Activated T-cell treated with anti-CD3 and anti-CD28 coated beads, Interleukin-2, amount 50 U/mL, for 72 hours (primary cell): Measurements from ENCODE around the gene UNC13A. TPM values are rescaled to one million over a fixed set of nuclear protein-coding genes. Genes with fewer than 3 reads are reported as not detected.
A peak's percentile ranks its signal among the peaks of the same experiment; 100 is the strongest.
"Not testable (repeated sequence)": the region's sequence is repeated elsewhere in the genome, so short reads cannot be mapped to it uniquely, and the experiment has no call there.

Experiments
- ATAC-seq, 2 donors: fragments of 150-1000 bp; cut with Tn5 transposase; replicated peaks in 1 of 2; 2 replicates each; pipeline ENCODE4 v1.10.0; 2021; ENCODE audit warnings: moderate library complexity in 2 of 2, mild to moderate bottlenecking in 1 of 2
- DNase-seq, 2 donors: peaks; one replicate each; pipeline ENCODE4 v3.0.0; 2021 to 2022; ENCODE audit warnings: mixed read lengths in 1 of 2
- H3K27ac Mint-ChIP-seq: one replicate; pipeline ENCODE4 v1.8.0; 2022; ENCODE audit warnings: mild to moderate bottlenecking, moderate library complexity, mixed read lengths
- H3K27me3 Mint-ChIP-seq: one replicate; pipeline ENCODE4 v1.8.0; 2022; ENCODE audit warnings: low read depth, mixed read lengths
- H3K36me3 Mint-ChIP-seq, 2 donors: one replicate each; pipeline ENCODE4 v1.8.0; 2022; ENCODE audit warnings: mixed read lengths in 2 of 2, mild to moderate bottlenecking in 1 of 2; ENCODE audit not compliant: insufficient read depth in 2 of 2
- H3K4me1 Mint-ChIP-seq: one replicate; pipeline ENCODE4 v1.8.0; 2022; ENCODE audit warnings: low read depth, mixed read lengths
- H3K4me3 Mint-ChIP-seq, 2 donors: one replicate each; pipeline ENCODE4 v1.8.0; 2022; ENCODE audit warnings: mild to moderate bottlenecking in 2 of 2, mixed read lengths in 2 of 2, moderate library complexity in 2 of 2
- H3K9me3 Mint-ChIP-seq, 2 donors: one replicate each; pipeline ENCODE4 v1.8.0; 2022; ENCODE audit warnings: mixed read lengths in 2 of 2
- total RNA-seq, 2 donors: library from RNA; stranded (reverse); gene quantifications; one replicate each; pipeline ENCODE4 v1.2.3, GENCODE V29; 2022

The UNC13A gene
- total RNA-seq, 2 donors from 2014 or later: 0.31 to 0.32 TPM

- DNase-seq, H3K27ac Mint-ChIP-seq, H3K9me3 Mint-ChIP-seq, H3K36me3 Mint-ChIP-seq, H3K4me3 Mint-ChIP-seq, H3K4me1 Mint-ChIP-seq, ATAC-seq: not testable (repeated sequence)
- H3K27me3 Mint-ChIP-seq: peaks cover 23% of the 10 kb centered on the region
Observed at GRCh38 chr19:17598063-17598462, 90.1 kb downstream of the UNC13A start.

GRCh38 chr19:17594296-17594695, 93.9 kb downstream of the UNC13A start:
- not testable (repeated sequence) for H3K36me3 Mint-ChIP-seq, DNase-seq, H3K4me3 Mint-ChIP-seq, H3K9me3 Mint-ChIP-seq, H3K27ac Mint-ChIP-seq, ATAC-seq, H3K4me1 Mint-ChIP-seq
- peaks cover 12% of the 10 kb centered on the region for H3K27me3 Mint-ChIP-seq

GRCh38 chr19:17590866-17591265, 97.3 kb downstream of the UNC13A start:
- no peaks in the 10 kb centered on the region for H3K36me3 Mint-ChIP-seq
- H3K27ac Mint-ChIP-seq: no peak overlapping the region
- H3K4me3 Mint-ChIP-seq: no peak overlapping the region
- DNase-seq (peak in 1 of 2 donors; percentile 17), ATAC-seq (peak; percentile 86 to 96)
- H3K27me3 Mint-ChIP-seq: peaks cover 12% of the 10 kb centered on the region
- H3K4me1 Mint-ChIP-seq: peaks cover 9% of the 10 kb centered on the region
- no peaks in the 10 kb centered on the region for H3K9me3 Mint-ChIP-seq

- H3K27ac Mint-ChIP-seq, H3K4me1 Mint-ChIP-seq, ATAC-seq, H3K4me3 Mint-ChIP-seq, DNase-seq, H3K36me3 Mint-ChIP-seq, H3K27me3 Mint-ChIP-seq, H3K9me3 Mint-ChIP-seq: not testable (repeated sequence)
Observed at GRCh38 chr19:17585395-17585794, 102.8 kb downstream of the UNC13A start.

GRCh38 chr19:17584132-17584531, 104.0 kb downstream of the UNC13A start:
- Mint-ChIP-seq H3K27ac (no peak overlapping the region), H3K4me1 (no peaks in the 10 kb centered on the region), H3K9me3 (no peaks in the 10 kb centered on the region), H3K27me3 (no peaks in the 10 kb centered on the region), H3K4me3 (no peak overlapping the region), H3K36me3 (peaks cover 0 to 8% of the 10 kb centered on the region in 2 donors)
- no peak for DNase-seq
- ATAC-seq: no peak

- H3K4me1 Mint-ChIP-seq: no peaks in the 10 kb centered on the region
- no peaks in the 10 kb centered on the region for H3K9me3 Mint-ChIP-seq
- H3K27me3 Mint-ChIP-seq: no peaks in the 10 kb centered on the region
- H3K36me3 Mint-ChIP-seq: peaks cover under 1 to 12% of the 10 kb centered on the region in 2 donors
- DNase-seq (no peak), ATAC-seq (no peak)
- H3K4me3 Mint-ChIP-seq: no peak overlapping the region
- H3K27ac Mint-ChIP-seq: no peak overlapping the region
Observed at GRCh38 chr19:17582613-17583012, 105.5 kb downstream of the UNC13A start.

- H3K27me3 Mint-ChIP-seq: no peaks in the 10 kb centered on the region
- no peaks in the 10 kb centered on the region for H3K4me1 Mint-ChIP-seq
- H3K9me3 Mint-ChIP-seq: no peaks in the 10 kb centered on the region
- no peak overlapping the region for H3K4me3 Mint-ChIP-seq
- ATAC-seq (no peak), DNase-seq (no peak)
- peaks cover 3 to 14% of the 10 kb centered on the region in 2 donors for H3K36me3 Mint-ChIP-seq
- H3K27ac Mint-ChIP-seq: no peak overlapping the region
Observed at GRCh38 chr19:17581211-17581874, 106.8 kb downstream of the UNC13A start.

- Mint-ChIP-seq H3K27ac (no peak overlapping the region), H3K36me3 (peaks cover 3 to 14% of the 10 kb centered on the region in 2 donors), H3K4me3 (no peak overlapping the region), H3K27me3 (no peaks in the 10 kb centered on the region), H3K9me3 (no peaks in the 10 kb centered on the region), H3K4me1 (no peaks in the 10 kb centered on the region)
- ATAC-seq (no peak), DNase-seq (no peak)
Observed at GRCh38 chr19:17580470-17581144, 107.5 kb downstream of the UNC13A start.

GRCh38 chr19:17579661-17580244, 108.4 kb downstream of the UNC13A start:
- Mint-ChIP-seq H3K4me1 (no peaks in the 10 kb centered on the region), H3K36me3 (peaks cover 3 to 14% of the 10 kb centered on the region in 2 donors), H3K4me3 (no peak overlapping the region), H3K27me3 (no peaks in the 10 kb centered on the region), H3K9me3 (no peaks in the 10 kb centered on the region), H3K27ac (no peak overlapping the region)
- DNase-seq (peak; percentile 37 to 45), ATAC-seq (peak; percentile 68 to 70)

- Mint-ChIP-seq H3K36me3 (peaks cover 3 to 14% of the 10 kb centered on the region in 2 donors), H3K27ac (no peak overlapping the region), H3K4me3 (no peak overlapping the region), H3K4me1 (peaks cover 5% of the 10 kb centered on the region), H3K9me3 (no peaks in the 10 kb centered on the region), H3K27me3 (no peaks in the 10 kb centered on the region)
- ATAC-seq (no peak), DNase-seq (no peak)
Observed at GRCh38 chr19:17577457-17578097, 110.6 kb downstream of the UNC13A start.

GRCh38 chr19:17576758-17577456, 111.2 kb downstream of the UNC13A start:
- peak; percentile 43 to 45 for ATAC-seq
- Mint-ChIP-seq H3K36me3 (peaks cover 3 to 14% of the 10 kb centered on the region in 2 donors), H3K27me3 (no peaks in the 10 kb centered on the region)

GRCh38 chr19:17575871-17576757, 112.0 kb downstream of the UNC13A start:
- Mint-ChIP-seq H3K27ac (no peak overlapping the region), H3K4me1 (peaks cover 5% of the 10 kb centered on the region), H3K9me3 (no peaks in the 10 kb centered on the region), H3K27me3 (no peaks in the 10 kb centered on the region), H3K4me3 (no peak overlapping the region), H3K36me3 (peaks cover 3 to 14% of the 10 kb centered on the region in 2 donors)
- DNase-seq: no peak
- no peak for ATAC-seq

More at GRCh38 chr19:17576758-17577456, 111.2 kb downstream of the UNC13A start:
- Mint-ChIP-seq H3K27ac (no peak overlapping the region), H3K9me3 (no peaks in the 10 kb centered on the region), H3K4me1 (peaks cover 5% of the 10 kb centered on the region), H3K4me3 (no peak overlapping the region)
- DNase-seq: peak; percentile 17 to 22
